Suprapubic skin (tissue), 3 donors: ENCODE data around the gene ATPAF1.

Source experiments
- CTCF ChIP-seq, 2 donors: fragments of 200-600 bp in 1 of 2; fragments of 450-650 bp in 1 of 2; sonication (generic) in 1 of 2; IDR thresholded peaks; one replicate each; pipeline ENCODE4 v1.5.1; 2016 to 2019; ENCODE audit warnings: antibody characterized with exemption in 2 of 2, mild to moderate bottlenecking in 1 of 2, moderate library complexity in 1 of 2
- POLR2A ChIP-seq, 2 donors: fragments of 450-650 bp; IDR thresholded peaks; one replicate each; pipeline ENCODE4 v1.6.1; 2017; ENCODE audit warnings: antibody characterized with exemption in 2 of 2, mild to moderate bottlenecking in 2 of 2, moderate library complexity in 2 of 2

- TF ChIP-seq CTCF (IDR thresholded peaks at IDR 0.05), result no peak
- no peak for TF ChIP-seq POLR2A (IDR thresholded peaks at IDR 0.05)
Measured at GRCh38 chr1:46655848-46656247, 12.3 kb downstream of the ATPAF1 start.
